AG09309 (cell line): ENCODE data around the gene ACKR3.
A peak's percentile ranks its signal among the peaks of the same experiment; 100 is the strongest.

Experiments
- DNase-seq: peaks from one replicate; pipeline ENCODE4 v3.0.0-alpha.2; 2010; ENCODE audit warnings: low read depth
- H3K4me3 ChIP-seq: 2 replicates; pipeline ENCODE4 v1.5.1; 2011; ENCODE audit warnings: mild to moderate bottlenecking, low read depth, low read length, moderate library complexity; ENCODE audit not compliant: control insufficient read depth
- TF ChIP-seq, protein P1 (sequence below): IDR thresholded peaks from 2 replicates; pipeline ENCODE4 v1.5.1; 2011; ENCODE audit warnings: mild to moderate bottlenecking, low read depth, low read length, inconsistent platforms; ENCODE audit not compliant: insufficient read depth, control insufficient read depth; ENCODE audit errors: missing control alignments

ACKR3 gene

DNA sequence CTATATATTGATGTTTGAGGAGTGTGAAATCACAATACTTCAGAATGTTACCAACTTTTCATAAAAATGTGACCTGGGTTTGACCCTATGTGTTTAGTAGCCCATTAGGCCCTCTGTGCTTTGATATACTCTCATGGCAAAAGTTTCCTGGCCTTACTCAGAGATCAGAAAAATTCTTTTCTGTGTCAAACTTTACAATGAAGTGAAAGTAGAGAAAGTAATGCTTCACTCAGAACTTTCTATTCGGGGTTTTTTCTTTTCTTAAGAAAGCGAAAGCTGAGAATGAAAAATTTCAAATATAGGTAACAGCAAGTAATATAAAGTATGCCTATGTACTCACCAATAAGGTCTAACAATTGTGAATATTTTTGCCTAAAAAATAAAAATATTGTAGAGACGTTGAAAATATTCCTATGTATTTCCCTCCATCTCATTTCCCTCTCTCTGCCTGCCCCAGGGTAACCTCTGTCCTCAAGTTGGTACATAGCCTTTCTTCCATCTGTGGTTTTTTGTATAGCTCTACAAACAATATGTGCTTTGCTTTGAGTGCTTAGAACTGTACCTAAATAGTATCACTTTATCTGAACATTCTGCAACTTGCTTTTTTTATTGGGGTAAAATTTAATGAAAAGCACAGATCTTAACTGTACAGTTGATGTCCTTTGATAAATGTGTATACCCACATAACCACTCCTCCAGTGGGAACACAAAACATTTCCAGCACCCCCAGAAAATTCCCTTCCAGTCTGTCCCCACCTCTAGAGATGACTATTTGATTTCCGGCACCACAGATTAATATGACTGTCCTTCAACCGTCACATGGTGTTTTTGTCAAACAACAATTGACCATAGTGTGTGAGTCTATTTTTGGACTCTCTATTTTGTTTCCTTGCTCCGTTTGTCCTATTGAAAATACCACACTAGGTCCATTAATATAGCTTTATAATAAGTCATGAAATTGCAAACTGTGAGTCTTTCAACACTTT lies 10.3 kb upstream of the ACKR3 start:
- TF ChIP-seq, protein P1, sequence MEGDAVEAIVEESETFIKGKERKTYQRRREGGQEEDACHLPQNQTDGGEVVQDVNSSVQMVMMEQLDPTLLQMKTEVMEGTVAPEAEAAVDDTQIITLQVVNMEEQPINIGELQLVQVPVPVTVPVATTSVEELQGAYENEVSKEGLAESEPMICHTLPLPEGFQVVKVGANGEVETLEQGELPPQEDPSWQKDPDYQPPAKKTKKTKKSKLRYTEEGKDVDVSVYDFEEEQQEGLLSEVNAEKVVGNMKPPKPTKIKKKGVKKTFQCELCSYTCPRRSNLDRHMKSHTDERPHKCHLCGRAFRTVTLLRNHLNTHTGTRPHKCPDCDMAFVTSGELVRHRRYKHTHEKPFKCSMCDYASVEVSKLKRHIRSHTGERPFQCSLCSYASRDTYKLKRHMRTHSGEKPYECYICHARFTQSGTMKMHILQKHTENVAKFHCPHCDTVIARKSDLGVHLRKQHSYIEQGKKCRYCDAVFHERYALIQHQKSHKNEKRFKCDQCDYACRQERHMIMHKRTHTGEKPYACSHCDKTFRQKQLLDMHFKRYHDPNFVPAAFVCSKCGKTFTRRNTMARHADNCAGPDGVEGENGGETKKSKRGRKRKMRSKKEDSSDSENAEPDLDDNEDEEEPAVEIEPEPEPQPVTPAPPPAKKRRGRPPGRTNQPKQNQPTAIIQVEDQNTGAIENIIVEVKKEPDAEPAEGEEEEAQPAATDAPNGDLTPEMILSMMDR = no peak
- DNase-seq = no peak
- H3K4me3 ChIP-seq = no peak overlapping the region

DNA sequence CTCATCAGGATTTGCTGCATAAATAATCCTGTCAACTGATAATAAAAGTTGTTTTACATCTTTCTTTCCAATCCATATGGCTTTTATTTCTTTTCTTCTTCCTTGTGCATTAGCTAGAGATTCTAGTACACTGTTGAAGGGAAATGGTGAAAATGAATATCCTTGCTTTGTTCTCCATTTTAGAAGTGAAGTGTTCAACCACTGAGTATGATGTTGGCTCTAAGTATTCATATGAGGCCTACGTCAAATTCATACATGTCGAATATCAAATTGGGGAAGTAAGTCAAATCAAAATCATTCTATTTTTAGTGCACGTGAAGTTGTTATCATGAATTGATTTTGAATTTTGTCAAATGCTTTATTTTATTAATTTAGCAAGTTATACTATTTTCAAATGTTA lies 7.8 kb upstream of the ACKR3 start:
- DNase-seq = no peak
- no peak overlapping the region for H3K4me3 ChIP-seq
- TF ChIP-seq, protein P1 = no peak

DNA sequence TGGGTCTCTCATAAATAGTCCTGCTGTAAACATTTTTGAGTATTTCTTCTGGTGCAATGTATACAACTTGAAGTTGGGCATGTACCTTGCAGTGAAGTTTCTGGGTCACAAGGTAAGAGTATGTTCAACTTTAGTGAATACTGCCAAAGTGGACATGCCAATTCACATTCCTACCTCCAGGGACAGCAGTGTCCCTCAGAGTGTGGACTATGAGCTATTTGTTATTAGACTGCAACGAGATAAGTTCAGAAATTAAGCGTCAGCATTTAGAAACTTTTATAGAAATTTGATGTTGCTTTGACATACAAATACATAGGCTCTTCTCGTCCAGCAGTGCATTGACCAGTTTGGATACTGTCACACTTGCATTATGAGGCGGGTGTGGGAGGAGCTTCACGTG lies 7.2 kb upstream of the ACKR3 start:
- no peak for DNase-seq
- TF ChIP-seq, protein P1 = peak; percentile 33

DNA sequence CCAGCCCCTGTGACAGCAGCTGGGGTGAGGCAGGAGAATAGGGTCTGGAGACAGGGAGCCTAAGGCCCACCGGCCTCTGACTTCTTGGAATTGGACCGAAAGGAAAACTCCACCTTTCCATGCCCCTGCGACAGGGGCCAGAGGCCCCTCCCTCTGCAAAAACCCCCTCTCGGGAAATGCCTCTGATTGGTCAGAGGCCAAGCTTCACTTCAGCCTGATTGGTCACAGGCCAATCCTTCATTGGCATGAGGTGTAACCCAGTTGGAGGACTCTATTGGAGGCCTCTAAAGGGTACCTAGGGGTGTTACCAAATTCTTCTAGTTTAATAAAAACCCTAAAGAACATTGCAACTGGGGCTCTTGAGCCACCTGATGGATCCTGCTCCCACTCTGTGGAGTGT lies 5.7 kb upstream of the ACKR3 start:
- H3K4me3 ChIP-seq = no peak overlapping the region
- no peak for DNase-seq
- TF ChIP-seq, protein P1 = no peak

More for the DNA sequence above, 7.2 kb upstream of the ACKR3 start:
- no peak overlapping the region for H3K4me3 ChIP-seq

DNA sequence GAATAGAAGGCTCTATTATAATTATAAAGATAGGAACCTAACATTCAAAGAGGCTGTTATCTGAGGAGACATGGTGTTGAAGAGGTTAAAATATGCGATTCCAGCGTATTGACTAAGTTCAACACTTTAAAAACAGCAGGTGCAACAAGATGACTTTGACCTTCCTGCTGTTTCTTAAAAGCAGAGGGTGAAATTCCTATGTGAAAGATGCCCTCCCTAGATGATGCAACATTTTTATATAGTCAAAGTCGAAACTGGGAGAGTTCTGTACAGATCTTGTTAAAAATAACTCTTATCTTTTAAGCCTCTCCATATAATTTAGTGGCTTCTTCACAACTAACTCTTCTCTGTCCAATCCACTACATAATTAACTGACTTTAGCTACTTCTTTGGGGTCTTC lies 4.4 kb upstream of the ACKR3 start:
- no peak for DNase-seq
- no peak overlapping the region for H3K4me3 ChIP-seq
- TF ChIP-seq, protein P1 = no peak

DNA sequence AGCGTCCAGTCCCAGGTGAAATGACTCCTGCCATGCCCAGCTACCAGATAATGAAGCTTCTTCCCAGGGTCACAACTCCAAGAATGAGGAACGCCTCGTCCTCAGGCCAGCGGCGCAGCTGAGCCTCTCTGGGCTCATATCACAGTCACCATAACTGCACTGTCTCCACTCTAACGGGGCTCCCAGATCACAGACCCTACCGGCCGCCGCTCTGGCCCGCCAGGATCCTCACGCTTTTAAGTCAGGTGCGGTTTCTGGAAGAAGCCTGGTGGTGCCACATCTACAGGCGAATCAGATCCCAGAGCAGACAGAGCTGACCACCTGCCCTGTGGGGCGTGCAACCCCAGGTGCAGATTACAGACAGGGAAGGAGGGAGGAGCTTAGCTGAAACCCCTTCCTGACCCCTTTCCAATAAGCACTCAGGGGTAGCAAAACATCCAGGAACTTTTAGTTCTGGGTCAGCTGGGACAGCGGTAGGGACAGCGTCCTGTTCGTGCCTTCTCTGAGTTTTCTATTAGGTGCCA lies 3.7 kb upstream of the ACKR3 start:
- no peak for DNase-seq
- TF ChIP-seq, protein P1 = no peak

More for the DNA sequence above, 3.7 kb upstream of the ACKR3 start:
- no peak overlapping the region for H3K4me3 ChIP-seq
